GM21619 (cell line): Measurements from ENCODE around the gene NCS1.

Experiments used
- ATAC-seq: cut with Tn5 transposase; IDR thresholded peaks from one replicate; pipeline ENCODE4 v1.9.1; 2021; ENCODE audit not compliant: unreplicated experiment

Gene NCS1

DNA sequence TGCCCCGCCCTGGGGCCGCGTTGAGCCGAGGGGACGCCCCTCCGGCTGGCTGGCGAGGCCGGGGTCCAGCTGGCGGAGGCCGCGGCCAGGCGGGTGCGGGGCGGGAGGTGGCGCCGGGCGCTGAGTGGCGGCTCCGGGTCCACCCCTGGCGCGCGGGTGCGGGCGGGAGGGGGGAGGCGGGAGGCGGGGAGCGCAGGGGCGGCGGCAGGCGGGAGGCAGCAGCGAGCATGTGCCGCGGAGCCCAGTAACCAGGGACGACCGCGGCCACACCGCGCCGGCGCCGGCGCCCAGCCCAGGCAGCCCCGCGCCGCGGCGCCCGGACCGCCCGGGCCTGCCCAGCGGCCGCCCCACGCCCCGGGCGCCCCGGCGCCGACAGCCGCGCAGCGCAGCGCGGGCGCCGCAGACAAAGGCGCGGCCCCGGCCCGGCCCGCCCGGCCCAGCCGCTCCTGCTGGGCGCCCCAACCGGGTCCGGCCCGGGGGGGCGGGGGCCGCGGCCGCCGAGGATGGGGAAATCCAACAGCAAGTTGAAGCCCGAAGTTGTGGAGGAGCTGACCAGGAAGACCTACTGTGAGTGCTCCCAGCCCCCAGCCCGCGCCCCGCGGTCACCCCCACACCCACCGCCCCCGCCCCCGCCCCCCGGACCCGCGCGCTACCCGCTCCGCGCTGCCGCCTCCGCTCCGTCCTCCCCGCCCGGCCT is at the start of gene NCS1:
Gene NCS1 (plus strand): TSS at position 244 of the 697 bp plus-strand sequence. CDS start 260 bp downstream, at position 504.
- ATAC-seq: no peak

- ATAC-seq: no peak
These were observed 49.7 kb upstream of the NCS1 start for GRCh38 chr9:130122456-130122855.

DNA sequence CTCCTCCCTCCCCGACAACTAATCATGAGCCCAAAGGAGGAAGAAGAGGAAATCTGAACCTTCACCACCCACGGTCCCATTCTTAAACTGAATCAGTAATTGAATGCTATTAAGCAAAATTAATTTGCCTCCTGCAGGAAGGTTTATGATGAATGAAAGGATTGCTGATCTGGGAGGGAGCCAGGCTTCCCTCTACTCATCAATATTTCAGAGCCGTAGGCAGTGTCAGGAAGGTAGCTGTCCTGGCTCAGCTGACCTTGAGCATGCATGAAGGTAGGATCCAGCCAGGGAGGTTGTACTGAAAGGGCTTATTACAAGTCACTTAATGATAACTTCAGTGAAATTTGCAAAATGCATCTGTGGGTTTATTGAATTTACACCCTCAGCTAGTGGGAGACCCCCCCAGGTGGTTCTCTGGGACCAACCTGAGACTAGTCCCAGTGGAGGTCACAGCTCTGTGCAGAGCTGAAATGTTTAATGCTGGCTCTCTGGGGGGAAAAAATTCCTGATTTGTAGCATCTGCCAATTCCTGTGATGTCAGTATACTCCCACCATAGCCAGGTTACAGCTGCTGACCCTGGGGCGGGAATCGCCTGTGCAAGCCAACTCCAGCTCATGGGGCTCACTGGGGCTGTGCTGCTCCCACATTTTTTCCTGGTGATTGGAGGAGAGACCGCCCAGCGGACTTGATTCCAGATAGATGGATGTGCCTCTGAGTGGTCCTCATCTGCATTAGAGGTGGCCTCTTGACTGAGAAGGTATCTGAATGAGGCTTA is 47.9 kb upstream of the NCS1 start:
- ATAC-seq: no peak

DNA sequence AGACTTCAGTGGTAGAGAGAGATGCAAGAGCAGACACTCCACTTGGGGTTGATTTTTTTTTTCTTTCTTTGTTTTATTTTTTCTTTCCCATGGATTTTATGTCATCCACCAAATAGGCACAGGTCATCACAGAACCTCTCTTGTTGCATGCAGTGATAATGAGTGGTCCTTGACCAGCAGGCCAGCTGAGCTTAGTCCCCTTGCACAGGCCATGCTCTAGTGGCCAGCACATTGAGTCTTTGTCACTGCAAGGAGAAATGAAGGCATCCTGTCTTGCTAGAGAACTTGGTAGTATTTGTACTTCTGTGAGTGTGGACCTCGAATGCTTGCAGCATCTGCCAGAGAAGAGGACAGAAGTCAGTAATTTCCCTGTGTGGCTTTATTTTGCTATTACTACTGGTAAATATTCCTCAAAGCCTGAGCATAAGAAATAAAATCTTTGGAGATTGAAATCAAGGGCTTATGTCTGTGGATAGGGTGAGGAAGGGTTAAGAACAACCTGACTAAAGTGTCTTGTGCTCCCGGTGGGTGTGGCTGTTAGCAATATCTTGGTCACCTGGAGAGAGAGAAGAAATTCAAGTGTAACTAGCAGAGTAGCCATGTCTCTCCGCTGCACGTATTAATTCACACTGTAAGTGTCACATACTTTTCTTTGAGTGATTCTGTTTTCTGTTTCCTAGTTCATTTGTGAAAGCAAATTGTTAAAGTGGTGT is 45.3 kb upstream of the NCS1 start:
- no peak for ATAC-seq

DNA sequence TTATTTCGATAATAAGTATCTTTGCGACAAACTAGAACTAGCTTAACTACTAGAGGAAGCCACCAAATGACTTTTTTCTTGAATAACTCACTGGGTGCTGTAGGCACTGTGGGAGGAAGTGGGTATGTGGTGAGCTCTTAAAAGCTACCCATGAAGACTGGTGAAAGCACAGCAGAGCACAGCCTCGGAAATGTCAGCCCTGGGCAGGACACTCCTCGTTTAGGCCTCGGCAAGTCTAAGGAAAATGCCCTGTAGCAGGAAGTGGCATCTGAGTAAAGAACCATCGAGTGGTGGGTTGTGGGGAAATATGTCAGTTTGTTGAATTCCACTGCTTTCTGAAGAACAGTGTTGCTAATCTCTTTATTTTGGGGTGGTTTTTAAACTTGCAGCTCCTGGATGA is 44.0 kb upstream of the NCS1 start:
- ATAC-seq: peak; percentile 63

GRCh38 chr9:130128733-130129431 is 43.3 kb upstream of the NCS1 start:
- peak; percentile 59 for ATAC-seq

DNA sequence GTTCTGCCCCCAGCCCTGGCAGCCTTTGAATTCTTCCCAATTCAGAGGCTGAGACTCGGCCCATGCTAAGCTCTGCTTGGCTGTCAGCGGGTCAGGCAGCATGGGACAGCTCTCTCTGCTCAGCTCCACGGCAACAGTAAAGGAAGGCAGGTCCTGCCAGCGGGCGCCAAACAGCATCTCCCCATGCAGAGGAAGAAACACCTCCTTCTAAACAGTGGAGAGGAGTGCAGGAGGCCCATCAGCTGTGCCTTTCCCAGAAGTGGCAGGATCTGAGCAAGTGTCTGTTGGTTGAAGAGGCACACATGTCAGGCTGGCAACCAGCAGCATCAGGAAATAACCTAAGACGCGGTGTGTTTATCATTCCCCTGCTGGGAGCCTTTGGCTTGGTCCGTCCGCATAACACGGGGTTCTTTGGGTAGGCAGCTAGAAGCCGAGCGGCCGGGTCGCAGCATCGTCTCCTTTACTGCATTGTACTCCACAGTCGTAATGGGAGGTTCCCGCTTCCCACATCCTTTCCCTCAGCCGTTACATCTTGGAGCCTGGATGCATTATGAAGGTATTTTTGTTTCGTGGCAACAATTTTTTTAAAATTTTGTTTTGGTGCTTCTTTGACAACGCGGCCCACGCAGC is 42.7 kb upstream of the NCS1 start:
- ATAC-seq: peak; percentile 7

DNA sequence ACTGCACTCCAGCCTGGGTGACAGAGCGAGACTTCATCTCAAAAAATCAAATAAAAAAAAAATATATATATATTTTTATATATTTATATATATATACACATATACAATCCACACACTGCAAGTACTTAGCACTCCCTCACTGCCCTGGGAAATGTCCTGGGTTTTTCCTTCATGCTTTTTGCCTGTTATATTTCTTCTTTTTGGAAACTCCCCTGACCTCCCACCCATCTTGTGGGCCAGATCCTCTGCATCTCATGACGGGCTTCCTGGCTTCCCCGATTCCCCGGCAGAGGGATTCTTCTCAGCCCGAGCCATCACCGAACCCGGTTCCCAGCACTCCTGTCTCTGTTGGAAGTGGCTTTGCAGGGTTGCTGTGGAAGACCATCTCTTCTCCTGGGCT is 39.5 kb upstream of the NCS1 start:
- no peak for ATAC-seq

- ATAC-seq: no peak
These were observed 35.0 kb upstream of the NCS1 start for GRCh38 chr9:130137081-130137640.

DNA sequence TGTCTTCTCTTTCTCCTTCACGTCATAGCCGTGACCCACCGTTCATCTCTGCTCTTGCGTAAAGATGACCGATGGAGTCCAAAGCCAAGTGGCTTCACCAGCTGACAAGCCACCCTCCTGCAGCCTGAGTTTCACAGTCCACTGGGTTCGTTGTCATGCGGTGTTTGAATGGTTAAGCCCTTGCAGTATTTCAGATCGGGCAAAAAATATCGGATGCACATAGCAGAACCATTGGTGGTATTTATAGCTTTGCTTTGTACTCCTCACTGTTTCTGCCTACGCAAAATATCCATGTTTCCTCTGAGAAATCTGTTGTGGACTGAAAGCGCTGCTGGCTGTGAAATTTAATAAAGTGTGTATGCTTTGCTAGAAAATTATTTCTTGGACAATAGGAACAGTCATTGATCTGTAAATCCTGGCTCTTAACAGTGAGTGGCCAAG is 34.5 kb upstream of the NCS1 start:
- no peak for ATAC-seq

GRCh38 chr9:130138171-130138653 is 34.0 kb upstream of the NCS1 start:
- no peak for ATAC-seq

DNA sequence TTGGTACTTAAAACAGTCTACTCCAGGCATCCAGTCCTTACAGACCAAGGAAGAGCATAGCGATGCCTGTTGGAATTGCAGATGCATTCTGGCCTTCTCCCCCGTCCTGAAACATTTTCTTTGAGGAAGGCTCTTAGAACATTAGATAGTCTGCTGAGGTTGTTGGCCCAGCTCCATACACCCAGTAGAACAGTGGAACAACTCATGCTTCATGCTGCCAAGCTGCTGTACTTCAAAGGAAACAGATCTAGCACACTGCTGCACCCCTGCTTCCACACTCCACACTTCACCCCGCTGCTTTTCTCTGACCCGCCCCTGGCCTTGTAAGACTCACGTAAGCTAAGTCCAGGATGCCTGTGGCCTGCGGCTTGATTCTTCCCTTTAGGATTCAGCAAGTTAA is 33.4 kb upstream of the NCS1 start:
- no peak for ATAC-seq

DNA sequence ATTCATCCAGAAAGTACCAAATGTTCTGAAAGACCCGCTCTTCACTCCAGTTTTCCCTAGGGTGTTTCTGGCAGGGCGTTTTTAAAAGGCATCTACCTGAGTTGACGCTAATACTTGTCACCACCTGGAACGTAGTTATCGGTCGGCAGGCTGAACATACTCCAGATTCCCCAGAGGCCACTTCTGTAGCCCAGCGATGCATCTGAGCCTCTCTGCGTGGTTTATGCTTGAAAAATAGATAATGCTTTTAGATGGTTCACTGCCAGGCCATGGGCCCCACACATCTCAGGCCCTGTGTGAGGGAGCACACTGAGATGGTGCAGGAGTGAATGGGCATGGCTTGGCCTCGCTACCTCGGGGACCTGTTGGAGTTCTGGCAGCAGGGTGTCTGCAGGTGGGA is 33.0 kb upstream of the NCS1 start:
- ATAC-seq: no peak

DNA sequence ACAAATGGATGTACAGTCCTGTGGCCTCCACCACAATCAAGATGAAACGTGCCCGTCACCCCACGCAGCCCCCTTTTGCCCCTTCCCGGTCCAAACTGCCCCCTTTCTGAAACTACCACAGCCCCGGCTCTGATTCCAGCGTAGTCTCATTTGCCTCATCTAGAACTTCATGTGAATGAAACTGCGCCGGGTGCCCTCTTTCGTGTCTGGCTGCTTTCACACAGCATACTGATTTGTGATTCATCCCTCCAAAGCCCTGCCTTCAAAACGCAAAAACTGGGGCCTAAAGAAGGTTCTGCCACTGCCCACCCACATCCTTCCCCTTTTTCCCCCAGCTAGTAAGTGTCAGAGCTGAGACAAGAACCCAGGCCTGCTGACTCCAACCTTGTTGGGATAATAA is 31.5 kb upstream of the NCS1 start:
- no peak for ATAC-seq

- no peak for ATAC-seq
These were observed 30.1 kb upstream of the NCS1 start for GRCh38 chr9:130142056-130142455.

GRCh38 chr9:130142641-130143040 is 29.6 kb upstream of the NCS1 start:
- no peak for ATAC-seq

- ATAC-seq: no peak
These were observed 28.8 kb upstream of the NCS1 start for GRCh38 chr9:130143279-130143893.

GRCh38 chr9:130143958-130144366 is 28.2 kb upstream of the NCS1 start:
- ATAC-seq: no peak

GRCh38 chr9:130144703-130145102 is 27.5 kb upstream of the NCS1 start:
- no peak for ATAC-seq

- no peak for ATAC-seq
These were observed 26.5 kb upstream of the NCS1 start for GRCh38 chr9:130145658-130146057.
